Ovary (tissue), 9 donors: ENCODE results near the gene MORC3. TPM values are rescaled to one million over a fixed set of nuclear protein-coding genes. Genes with fewer than 3 reads are reported as not detected.
"Not testable (repeated sequence)": the region's sequence is repeated elsewhere in the genome, so short reads cannot be mapped to it uniquely, and the experiment has no call there.

Experiments used
- DNase-seq, 5 donors: peaks; one replicate each; pipeline ENCODE4 v3.0.0-alpha.2; 2019 to 2020
- H3K27ac ChIP-seq, 2 donors: fragments of 200-600 bp; one replicate each; pipeline versions ENCODE4 v1.5.1 to v1.8.0; 2019 to 2022
- H3K27me3 ChIP-seq: fragments of 200-600 bp; one replicate; pipeline ENCODE4 v1.8.0; 2022
- H3K36me3 ChIP-seq: fragments of 200-600 bp; sonication (generic); one replicate; pipeline ENCODE4 v1.5.1; 2019
- H3K4me1 ChIP-seq: one replicate; pipeline ENCODE4 v1.8.1; 2013; ENCODE audit warnings: mild to moderate bottlenecking, moderate library complexity; ENCODE audit not compliant: insufficient read depth
- H3K4me3 ChIP-seq: fragments of 200-600 bp; sonication (generic); one replicate; pipeline ENCODE4 v1.5.1; 2017
- H3K9me3 ChIP-seq, 2 donors: fragments of 200-600 bp in 1 of 2; sonication (generic) in 1 of 2; one replicate each; pipeline versions ENCODE4 v1.5.1 to v1.8.1; 2013 to 2019; ENCODE audit warnings: mild to moderate bottlenecking in 1 of 2, moderate library complexity in 1 of 2
- EP300 ChIP-seq: sonication (generic); formaldehyde crosslinking; IDR thresholded peaks from one replicate; pipeline ENCODE4 v1.6.1; 2017; ENCODE audit warnings: antibody characterized with exemption
- POLR2A ChIP-seq: fragments of 450-650 bp; IDR thresholded peaks from one replicate; pipeline ENCODE4 v1.6.1; 2017; ENCODE audit warnings: antibody characterized with exemption, mild to moderate bottlenecking, moderate library complexity
- WGBS, 3 donors: extraction: QIAGEN DNeasy Blood & Tissue Kit in 1 of 3; methylation state at CpG; one replicate each; pipeline versions ENCODE4 v1.1.5 to v1.1.7; 2013 to 2017; 5-methylcytosine and 5-hydroxymethylcytosine counted together
- intact Hi-C, 4 donors: fragments of 100-400 bp; cut with DNase I; formaldehyde crosslinking; loops; one replicate each; pipeline versions ENCODE4 v1.11.0 to v1.15.1; 2022 to 2023
- polyA plus RNA-seq, 2 donors: library from polyadenylated mRNA; stranded (reverse); fragments of 200-250 nt in 1 of 2; fragments of 350-450 nt in 1 of 2; fragmentation: Illumina TruSeq in 1 of 2; extraction: RNeasy Lipid Tissue Mini Kit (QIAGEN cat#74804) in 1 of 2; gene quantifications; one replicate each; pipeline ENCODE4 v1.2.3, GENCODE V29; 2013 to 2014
- total RNA-seq, 7 donors: library from RNA; depleted of rRNA in 2 of 7; stranded (reverse); fragments of >200 nt in 2 of 7; fragmentation: NEBNext Ultra II Directional in 3 of 7; extraction: Animal tissue kit (Norgen Biotek cat#: 25700) in 3 of 7; gene quantifications; one replicate each; pipeline versions ENCODE4 v1.1.0 to v1.2.4, GENCODE V29; 2016 to 2023
- TF ChIP-seq, protein P1 (sequence below), 3 donors: fragments of 450-650 bp in 2 of 3; fragments of 200-600 bp in 1 of 3; IDR thresholded peaks; one replicate each; pipeline versions ENCODE4 v1.5.1 to v1.8.0; 2016 to 2022; ENCODE audit warnings: antibody characterized with exemption in 3 of 3, mild to moderate bottlenecking in 1 of 3
- donor health status: DM: no; HTN: no; CAD: no; lungs with moderate emphysema.
- donor health status: DM: no; HTN: no; CAD: no.
- donor health status: Bipolar disorder and iron deficiency.
- donor health status: DM: yes; HTN: yes; CAD: no.
- donor health status: DM: no; HTN: no; CAD: no.
- donor health status: DM: yes; HTN: yes; CAD: no.

The MORC3 gene
- total and polyA plus RNA-seq, 9 donors: 18.9 to 55.6 (median 35.7) TPM

DNA sequence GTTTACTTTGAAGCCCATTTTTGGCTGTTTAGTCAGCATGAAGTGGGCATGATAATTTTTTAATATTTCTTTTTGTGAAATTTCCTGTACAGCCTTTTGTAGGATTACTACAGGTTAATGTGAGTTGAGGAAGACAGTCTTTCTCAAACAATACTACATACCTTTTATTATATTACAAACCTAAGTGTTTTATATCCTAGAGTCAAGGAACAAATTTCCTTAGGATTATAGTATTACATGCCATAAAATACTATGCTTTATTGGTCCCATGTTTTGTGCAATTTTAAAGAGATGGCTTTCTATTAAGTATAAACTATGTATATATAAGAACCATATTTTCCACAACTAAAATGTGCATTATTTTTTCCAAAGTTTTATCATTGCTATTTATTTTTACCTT, 56.0 kb downstream of the MORC3 start:
- Histone ChIP-seq H3K9me3 (no peaks in the 10 kb centered on the region), H3K36me3 (no peaks in the 10 kb centered on the region), H3K27ac (no peak overlapping the region), H3K4me3 (no peak overlapping the region), H3K4me1 (peaks cover 3% of the 10 kb centered on the region), H3K27me3 (no peaks in the 10 kb centered on the region)
- TF ChIP-seq POLR2A: no peak
- no peak for TF ChIP-seq EP300
- TF ChIP-seq, protein P1, sequence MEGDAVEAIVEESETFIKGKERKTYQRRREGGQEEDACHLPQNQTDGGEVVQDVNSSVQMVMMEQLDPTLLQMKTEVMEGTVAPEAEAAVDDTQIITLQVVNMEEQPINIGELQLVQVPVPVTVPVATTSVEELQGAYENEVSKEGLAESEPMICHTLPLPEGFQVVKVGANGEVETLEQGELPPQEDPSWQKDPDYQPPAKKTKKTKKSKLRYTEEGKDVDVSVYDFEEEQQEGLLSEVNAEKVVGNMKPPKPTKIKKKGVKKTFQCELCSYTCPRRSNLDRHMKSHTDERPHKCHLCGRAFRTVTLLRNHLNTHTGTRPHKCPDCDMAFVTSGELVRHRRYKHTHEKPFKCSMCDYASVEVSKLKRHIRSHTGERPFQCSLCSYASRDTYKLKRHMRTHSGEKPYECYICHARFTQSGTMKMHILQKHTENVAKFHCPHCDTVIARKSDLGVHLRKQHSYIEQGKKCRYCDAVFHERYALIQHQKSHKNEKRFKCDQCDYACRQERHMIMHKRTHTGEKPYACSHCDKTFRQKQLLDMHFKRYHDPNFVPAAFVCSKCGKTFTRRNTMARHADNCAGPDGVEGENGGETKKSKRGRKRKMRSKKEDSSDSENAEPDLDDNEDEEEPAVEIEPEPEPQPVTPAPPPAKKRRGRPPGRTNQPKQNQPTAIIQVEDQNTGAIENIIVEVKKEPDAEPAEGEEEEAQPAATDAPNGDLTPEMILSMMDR (IDR thresholded peaks at IDR 0.05): no peak
- intact Hi-C loops: no loop called here
- DNase-seq: no peak

DNA sequence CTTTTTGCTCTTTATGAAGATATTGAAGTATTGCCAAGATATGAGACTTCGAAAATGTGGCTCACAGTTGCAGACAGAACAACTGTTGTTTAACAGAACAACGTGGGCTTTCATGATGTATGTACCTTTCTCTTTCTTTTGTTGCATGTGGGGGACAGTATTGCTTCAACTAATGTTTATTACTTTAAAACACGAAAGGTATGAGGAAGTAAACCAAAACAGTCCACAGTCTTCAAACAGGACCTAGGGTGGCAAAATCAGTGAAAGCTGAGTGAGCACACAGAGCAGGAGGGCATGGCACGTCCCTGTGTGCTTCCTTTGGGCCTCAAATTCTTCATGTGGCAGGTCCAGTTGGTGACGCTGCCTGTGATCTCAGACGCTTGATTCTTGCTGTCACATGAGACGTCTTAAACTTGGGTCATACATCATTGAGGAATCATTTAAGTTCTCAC, 57.4 kb downstream of the MORC3 start:
- WGBS, 3 donors: 28 to 60% (median 49%) methylated on average over 7 of the region's 7 CpGs
- H3K27ac ChIP-seq: no peak overlapping the region
- intact Hi-C loops: no loop called here

DNA sequence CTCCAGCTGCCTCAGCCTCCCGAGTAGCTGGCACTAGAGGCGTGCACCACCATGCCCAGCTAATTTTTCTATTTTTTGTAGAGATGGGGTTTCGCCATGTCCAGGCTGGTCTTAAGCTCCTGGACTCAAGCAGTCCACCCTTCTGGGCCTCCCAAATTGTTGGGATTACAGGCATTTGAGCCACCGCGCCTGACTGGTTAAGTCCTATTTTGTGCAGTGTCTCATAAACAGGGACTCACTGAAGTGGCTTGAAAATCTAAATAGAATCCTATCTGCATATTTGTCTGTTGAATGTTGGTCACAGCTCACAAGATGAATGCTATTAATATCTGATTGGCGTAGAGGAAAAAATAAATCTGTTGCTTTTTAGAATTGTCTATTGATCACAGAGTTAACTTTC, 59.3 kb downstream of the MORC3 start:
- peaks cover 3% of the 10 kb centered on the region for H3K4me1 ChIP-seq
- H3K4me3 ChIP-seq: no peak overlapping the region
- no peaks in the 10 kb centered on the region for H3K27me3 ChIP-seq
- TF ChIP-seq POLR2A (no peak), EP300 (no peak)
- TF ChIP-seq, protein P1 (IDR thresholded peaks at IDR 0.05): no peak
- no peaks in the 10 kb centered on the region for H3K9me3 ChIP-seq
- H3K27ac ChIP-seq: no peak overlapping the region
- intact Hi-C loops: no loop called here
- DNase-seq: no peak
- WGBS, 3 donors: 93 to 98% (median 97%) methylated on average over 6 of the region's 6 CpGs
- no peaks in the 10 kb centered on the region for H3K36me3 ChIP-seq

More for the DNA sequence above, 57.4 kb downstream of the MORC3 start:
- TF ChIP-seq POLR2A (no peak), EP300 (no peak)
- TF ChIP-seq, protein P1 (IDR thresholded peaks at IDR 0.05): no peak
- Histone ChIP-seq H3K9me3 (no peaks in the 10 kb centered on the region), H3K4me3 (no peak overlapping the region), H3K36me3 (no peaks in the 10 kb centered on the region), H3K27me3 (no peaks in the 10 kb centered on the region), H3K4me1 (peaks cover 3% of the 10 kb centered on the region)
- no peak for DNase-seq

DNA sequence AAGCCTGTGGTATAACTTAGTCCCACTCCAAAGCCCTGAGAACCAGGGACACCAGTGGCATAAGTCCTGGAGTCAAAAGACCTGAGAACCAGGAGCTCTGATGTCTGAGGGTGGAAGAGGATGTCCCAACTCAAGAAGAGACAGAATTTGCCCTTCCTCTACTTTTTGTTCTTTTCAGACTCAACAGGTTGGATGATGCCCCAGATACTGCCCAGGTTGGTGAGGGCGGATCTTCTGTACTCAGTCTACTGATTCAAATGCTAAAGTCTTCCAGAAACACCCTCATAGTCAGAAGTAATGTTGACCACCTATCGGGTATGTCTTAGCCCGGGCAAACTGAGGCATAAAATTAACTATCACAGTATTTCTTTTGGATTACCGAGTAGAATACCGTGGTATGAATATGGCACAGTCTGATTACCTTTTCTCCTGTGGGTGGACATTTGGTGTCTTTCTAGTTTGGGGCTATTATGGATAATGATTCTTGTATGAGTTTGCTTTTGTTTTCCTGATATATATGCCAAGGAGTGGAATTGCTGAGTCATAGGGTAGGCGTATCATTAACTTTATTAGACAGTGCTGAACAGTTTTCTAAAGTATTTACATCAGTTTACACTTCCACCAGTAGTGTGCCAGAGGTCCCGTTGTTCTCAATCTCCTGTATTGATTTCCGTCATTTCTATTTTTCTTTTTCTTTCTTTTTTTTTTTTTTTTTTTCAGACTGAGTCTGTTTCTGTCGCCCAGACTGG, 62.0 kb downstream of the MORC3 start:
- no peak overlapping the region for H3K4me3 ChIP-seq
- TF ChIP-seq EP300: no peak
- TF ChIP-seq POLR2A: no peak
- TF ChIP-seq, protein P1 (IDR thresholded peaks at IDR 0.05): no peak
- WGBS, 3 donors: 89 to 90% (median 90%) methylated on average over 9 of the region's 9 CpGs
- H3K36me3 ChIP-seq: no peaks in the 10 kb centered on the region
- no peaks in the 10 kb centered on the region for H3K9me3 ChIP-seq
- H3K27ac ChIP-seq: no peak overlapping the region
- intact Hi-C loops: no loop called here
- peaks cover 3% of the 10 kb centered on the region for H3K4me1 ChIP-seq
- H3K27me3 ChIP-seq: no peaks in the 10 kb centered on the region
- no peak for DNase-seq

DNA sequence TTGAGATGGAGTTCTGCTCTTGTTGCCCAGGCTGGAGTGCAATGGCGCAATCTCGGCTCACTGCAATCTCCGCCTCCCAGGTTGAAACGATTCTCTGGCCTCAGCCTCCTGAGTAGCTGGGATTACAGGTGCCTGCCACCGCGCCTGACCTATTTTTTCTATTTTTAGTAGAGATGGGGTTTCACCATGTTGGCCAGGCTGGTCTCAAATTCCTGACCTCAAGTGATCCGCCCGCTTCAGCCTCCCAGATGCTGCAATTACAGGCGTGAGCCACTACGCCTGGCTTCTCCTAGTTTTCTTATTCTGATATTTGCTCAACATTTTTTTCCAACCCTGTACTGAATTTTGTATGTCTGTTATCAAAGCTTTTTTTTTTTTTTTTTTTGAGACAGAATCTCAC, 62.7 kb downstream of the MORC3 start:
- H3K4me3 ChIP-seq, H3K27ac ChIP-seq, H3K27me3 ChIP-seq, intact Hi-C loops, DNase-seq, H3K4me1 ChIP-seq, H3K9me3 ChIP-seq, H3K36me3 ChIP-seq: not testable (repeated sequence)
- 91 to 97% (median 97%) methylated on average over 10 of the region's 10 CpGs for WGBS, 3 donors
